HuH-7.5 (cell line): Measurements from ENCODE around the gene NPAS3.

Experiments used
- DNase-seq: peaks from one replicate; pipeline ENCODE4 v3.0.0; 2011; ENCODE audit warnings: low spot score

Gene NPAS3

DNA sequence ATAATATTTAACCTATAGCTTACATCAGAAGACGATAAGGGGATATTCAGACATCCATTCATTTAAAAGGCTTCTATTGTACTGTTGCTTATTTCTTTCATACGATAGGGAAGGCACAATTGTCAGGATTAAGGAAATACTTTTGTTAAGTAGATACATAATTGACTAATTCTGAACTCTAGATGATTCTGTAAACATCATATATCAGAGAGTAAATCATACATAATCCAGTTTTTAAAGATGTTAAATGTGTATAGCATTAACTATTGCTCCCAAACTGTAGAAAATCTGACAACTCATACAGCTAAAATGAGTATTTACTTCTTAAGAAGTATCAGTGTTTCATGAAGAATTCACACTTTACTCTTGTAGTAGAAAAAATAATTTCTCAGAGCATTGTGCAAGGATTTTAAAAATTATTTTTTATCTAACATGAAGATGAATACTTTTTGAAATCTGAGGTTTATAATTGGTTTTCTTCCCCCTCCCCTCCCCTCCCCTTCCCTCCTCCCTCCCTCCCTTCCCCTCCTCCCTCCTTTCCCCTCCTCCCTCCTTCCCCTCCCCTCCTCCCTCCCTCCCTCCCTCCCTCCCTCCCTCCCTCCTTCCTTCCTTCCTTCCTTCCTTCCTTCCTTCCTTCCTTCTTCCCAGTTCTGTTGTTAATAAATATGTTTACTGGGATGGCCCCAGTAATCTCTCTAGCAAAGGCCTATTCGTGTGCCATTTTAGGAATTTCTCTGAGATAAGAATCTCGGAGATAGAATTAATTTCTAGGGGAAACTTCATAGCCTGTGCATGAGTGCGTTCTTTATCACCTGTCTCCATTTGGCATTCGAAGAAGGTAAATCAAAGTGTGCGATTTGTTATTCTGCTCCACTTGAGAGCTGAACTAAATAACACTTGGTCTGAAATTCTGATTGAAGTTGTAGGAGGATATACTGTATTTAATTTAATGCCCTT lies 2.3 kb downstream of the NPAS3 start:
- DNase-seq: no peak

DNA sequence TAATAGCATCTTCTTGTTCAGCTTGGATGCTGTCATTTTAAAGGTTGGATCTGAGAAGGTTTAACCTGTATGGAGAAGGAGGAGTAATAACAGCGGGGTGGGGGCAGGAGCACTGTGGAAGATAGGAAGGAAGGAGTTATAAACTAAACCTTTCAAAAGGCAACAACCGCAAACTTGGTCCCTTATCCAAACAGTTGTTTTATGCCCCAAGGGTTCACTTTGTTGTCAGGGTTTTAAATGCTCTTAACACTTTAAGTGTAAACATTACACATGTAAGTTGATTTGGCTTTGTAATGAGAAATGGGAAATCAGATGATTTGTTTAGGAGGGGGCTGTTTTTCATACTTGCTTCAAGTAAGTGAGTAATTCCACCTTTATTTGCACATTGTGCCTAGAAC lies 3.0 kb downstream of the NPAS3 start:
- no peak for DNase-seq

GRCh38 chr14:32947081-32947480 lies 8.4 kb downstream of the NPAS3 start:
- DNase-seq: no peak

DNA sequence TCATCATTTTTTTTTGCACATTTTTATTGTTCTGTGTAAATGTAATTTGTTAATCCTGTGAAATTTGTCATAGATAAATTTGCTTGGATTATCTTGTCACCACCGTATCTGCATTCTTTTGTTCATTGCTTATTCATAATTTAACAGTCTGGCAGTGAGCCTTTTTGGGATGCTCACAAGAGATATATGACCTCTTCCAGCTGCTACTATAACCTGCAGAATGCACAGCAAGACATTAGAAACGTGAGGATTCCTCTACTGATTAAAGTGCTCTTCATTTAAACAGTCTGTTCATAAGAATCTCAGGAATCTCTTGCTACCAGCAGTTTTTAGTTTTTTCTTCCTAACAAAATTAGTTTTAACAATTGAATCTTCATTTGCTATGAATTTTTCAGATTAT lies 9.1 kb downstream of the NPAS3 start:
- DNase-seq: no peak

- DNase-seq: no peak
Observed at GRCh38 chr14:32950584-32950983, 11.9 kb downstream of the NPAS3 start.

GRCh38 chr14:32967421-32967820 lies 28.7 kb downstream of the NPAS3 start:
- DNase-seq: no peak

- no peak for DNase-seq
Observed at GRCh38 chr14:32968972-32969544, 30.4 kb downstream of the NPAS3 start.

DNA sequence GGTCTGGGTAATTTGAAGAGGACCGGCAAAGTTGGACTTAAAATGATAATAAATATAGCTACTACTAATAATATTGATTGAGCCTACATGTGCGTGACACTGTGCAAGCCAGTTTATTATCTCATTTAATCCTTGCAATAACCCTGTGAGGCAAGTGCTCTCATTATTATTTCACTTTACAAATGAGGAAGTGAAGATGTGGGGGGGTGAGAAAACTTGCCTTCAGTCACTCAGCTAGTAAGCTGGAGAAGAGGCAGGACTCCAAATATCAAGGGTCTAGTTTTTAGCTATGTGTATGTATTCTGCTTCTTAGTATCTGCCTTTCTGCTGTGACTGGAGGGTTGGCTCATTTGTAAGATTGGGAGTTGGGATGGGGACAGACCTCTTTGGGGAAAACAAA lies 39.2 kb downstream of the NPAS3 start:
- DNase-seq: no peak

- no peak for DNase-seq
Observed at GRCh38 chr14:32978691-32979255, 40.1 kb downstream of the NPAS3 start.

- no peak for DNase-seq
Observed at GRCh38 chr14:32980178-32980901, 41.7 kb downstream of the NPAS3 start.

DNA sequence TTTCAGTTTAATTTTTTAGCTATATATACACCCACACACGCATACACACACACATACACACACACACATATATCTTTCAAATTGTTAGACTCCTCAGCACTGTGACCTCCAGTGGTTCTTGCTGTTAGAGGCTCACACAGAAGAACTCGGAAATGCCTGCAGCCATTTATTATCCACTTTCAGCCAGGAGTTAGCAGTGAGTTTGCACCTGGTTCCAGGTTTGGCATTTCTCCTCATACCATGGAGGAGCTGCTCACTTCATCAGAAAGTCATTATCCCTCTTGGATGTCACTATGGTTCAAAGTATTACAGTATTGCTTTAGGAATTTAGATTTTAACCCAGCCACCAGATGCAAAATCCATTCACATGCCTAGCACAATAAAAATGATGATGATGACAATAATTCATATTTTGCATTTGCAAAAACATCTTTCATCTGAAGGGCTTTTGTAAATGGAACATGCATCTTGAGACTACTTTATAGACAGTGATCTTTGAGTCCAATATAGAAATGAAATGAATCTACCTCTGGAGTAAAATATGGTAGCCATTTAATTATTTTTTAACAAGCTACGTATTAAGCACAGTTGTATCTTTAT lies 42.3 kb downstream of the NPAS3 start:
- no peak for DNase-seq

DNA sequence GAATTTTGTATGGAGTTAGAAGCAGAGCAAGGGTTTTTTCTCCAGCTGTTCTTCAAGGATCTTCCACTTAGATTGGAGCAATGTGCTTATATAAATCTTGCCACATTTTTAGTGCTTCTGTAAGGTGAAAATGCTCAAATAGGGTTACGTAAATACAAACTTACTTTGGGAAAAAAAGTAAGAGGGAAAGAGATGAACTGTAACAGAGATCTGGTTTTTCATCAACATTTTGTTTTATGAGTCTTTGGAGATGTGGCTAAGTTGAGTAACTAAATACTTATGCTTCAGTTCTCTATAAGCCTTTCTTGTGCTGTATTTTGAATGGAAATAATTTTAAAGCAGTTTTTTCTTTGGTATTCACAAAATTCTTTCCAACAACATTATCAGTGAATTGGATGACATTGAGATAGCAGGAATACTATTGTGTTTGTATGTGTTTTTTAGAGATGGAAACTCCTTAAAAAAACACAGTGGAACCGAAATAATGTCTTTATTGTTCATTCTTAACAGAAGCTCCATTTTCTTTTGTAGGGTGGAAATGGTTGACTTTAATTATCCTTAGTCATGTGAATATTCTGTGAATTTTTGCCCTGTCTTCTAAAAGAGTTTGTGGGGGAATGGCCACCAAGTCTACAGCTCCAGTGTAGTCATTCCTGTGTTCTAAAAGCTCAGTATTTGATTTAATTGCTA lies 45.7 kb downstream of the NPAS3 start:
- DNase-seq: no peak

GRCh38 chr14:32985866-32986265 lies 47.2 kb downstream of the NPAS3 start:
- DNase-seq: no peak

DNA sequence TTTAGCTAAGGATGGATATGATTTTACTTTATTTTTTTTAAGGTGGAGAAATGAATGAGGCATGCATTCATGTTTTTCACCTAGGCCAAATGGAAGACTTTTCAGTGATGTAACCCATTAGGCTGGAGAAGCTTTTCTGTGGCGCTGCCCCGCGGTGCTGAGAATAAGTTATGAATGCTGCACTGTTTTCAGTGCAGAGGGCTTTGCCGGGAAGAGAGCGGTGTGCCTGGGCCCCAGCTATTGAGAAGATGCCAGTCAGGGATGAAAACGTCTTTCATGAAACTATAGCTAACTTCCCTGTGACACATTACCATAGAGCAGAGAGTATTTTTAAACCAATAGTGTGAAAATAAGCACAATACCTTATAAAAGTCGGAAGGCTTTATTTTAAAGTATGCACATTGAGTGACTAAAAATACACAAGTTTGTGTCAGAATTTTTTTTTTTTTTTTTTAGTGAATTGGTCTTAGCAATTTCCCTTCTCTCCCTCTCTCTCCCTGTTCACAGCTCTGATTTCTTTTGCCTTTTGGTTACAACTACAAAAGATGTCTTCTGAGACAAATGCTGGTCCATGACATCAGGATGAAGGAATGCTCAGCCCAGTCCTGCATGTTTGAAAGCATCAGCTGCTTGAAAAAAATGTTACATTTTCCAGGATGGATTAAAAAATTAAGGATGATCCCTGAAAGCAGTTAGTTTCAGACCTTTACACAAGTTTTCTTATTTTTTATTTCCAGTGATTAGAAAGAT lies 48.3 kb downstream of the NPAS3 start:
- DNase-seq: no peak

- DNase-seq: no peak
Observed at GRCh38 chr14:32991691-32992090, 53.0 kb downstream of the NPAS3 start.

- no peak for DNase-seq
Observed at GRCh38 chr14:32993921-32994320, 55.2 kb downstream of the NPAS3 start.

- DNase-seq: no peak
Observed at GRCh38 chr14:32996343-32996742, 57.7 kb downstream of the NPAS3 start.

GRCh38 chr14:32998433-32998832 lies 59.8 kb downstream of the NPAS3 start:
- DNase-seq: no peak

GRCh38 chr14:33009673-33010072 lies 71.0 kb downstream of the NPAS3 start:
- no peak for DNase-seq

DNA sequence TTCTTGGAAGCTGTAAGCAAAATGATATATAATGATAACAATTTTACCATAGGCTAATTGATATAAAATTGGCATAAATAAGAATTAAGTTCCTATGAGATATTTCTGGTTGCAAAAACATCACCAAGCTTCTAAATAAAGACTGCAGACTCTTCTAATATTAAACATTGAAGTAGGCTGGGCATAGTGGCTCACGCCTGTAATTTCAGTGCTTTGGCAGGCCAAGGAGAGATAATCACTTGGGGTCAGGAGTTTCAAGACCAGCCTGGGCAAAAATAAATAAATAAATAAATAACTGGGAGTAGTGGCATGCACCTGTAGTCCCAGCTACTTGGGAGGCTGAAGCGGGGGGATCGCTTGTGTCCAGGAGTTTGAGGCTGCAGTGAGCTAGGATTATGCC lies 71.8 kb downstream of the NPAS3 start:
- no peak for DNase-seq

GRCh38 chr14:33014710-33015109 lies 76.0 kb downstream of the NPAS3 start:
- DNase-seq: no peak
